OCI-LY3 (cell line): ENCODE data around the gene SDK2.

Experiments used
- H2AFZ ChIP-seq: fragments of 200-600, 300-600 bp; shearing (Covaris generic); 2 replicates; pipeline ENCODE4 v1.6.0; 2014; ENCODE audit warnings: antibody characterized with exemption, low read depth, low read length
- H3K27ac ChIP-seq: fragments of 200-600, 300-600 bp; sonication (generic); 2 replicates; pipeline ENCODE4 v1.5.1; 2014; ENCODE audit warnings: mild to moderate bottlenecking, low read length, moderate library complexity, mixed read lengths
- H3K27me3 ChIP-seq: fragments of 200-600, 300-600 bp; sonication (generic); 2 replicates; pipeline ENCODE4 v1.6.1; 2014; ENCODE audit warnings: low read depth, low read length, mixed read lengths
- H3K36me3 ChIP-seq: fragments of 200-600, 300-600 bp; sonication (generic); replicated peaks from 2 replicates; pipeline ENCODE3; 2014; ENCODE audit warnings: low read depth, low read length, mixed read lengths
- H3K4me1 ChIP-seq: fragments of 300-600, 200-600 bp; sonication (generic); 2 replicates; pipeline ENCODE4 v1.6.1; 2014; ENCODE audit warnings: low read length, mixed read lengths
- H3K4me2 ChIP-seq: fragments of 200-600, 300-600 bp; sonication (generic); 2 replicates; pipeline ENCODE4 v1.6.1; 2014; ENCODE audit warnings: low read length, mixed read lengths
- H3K4me3 ChIP-seq: fragments of 300-600, 200-600 bp; sonication (generic); 2 replicates; pipeline ENCODE4 v1.5.1; 2014; ENCODE audit warnings: antibody characterized with exemption, mild to moderate bottlenecking, low read length, moderate library complexity
- H3K79me2 ChIP-seq: fragments of 300-600, 200-600 bp; shearing (Covaris generic); 2 replicates; pipeline ENCODE4 v1.6.1; 2014; ENCODE audit warnings: mild to moderate bottlenecking, low read length, mixed read lengths
- H3K9ac ChIP-seq: fragments of 300-600, 200-600 bp; shearing (Covaris generic); 2 replicates; pipeline ENCODE4 v1.6.0; 2014; ENCODE audit warnings: mild to moderate bottlenecking, low read length, moderate library complexity
- H3K9me3 ChIP-seq: fragments of 200-600, 300-600 bp; shearing (Covaris generic); 2 replicates; pipeline ENCODE4 v1.6.1; 2014; ENCODE audit warnings: low read length, mixed read lengths; ENCODE audit not compliant: insufficient read depth
- H4K20me1 ChIP-seq: fragments of 200-600, 300-600 bp; sonication (generic); 2 replicates; pipeline ENCODE4 v1.6.1; 2016; ENCODE audit warnings: low read length, mixed read lengths; ENCODE audit not compliant: insufficient read depth
- CTCF ChIP-seq: fragments of 200-600, 300-600 bp; sonication (generic); IDR thresholded peaks from 2 replicates; pipeline ENCODE4 v1.5.1; 2014; ENCODE audit warnings: antibody characterized with exemption, low read length, low read depth
- EZH2phosphoT487 ChIP-seq: fragments of 200-600 bp; shearing (Covaris generic); IDR thresholded peaks from 2 replicates; pipeline ENCODE4 v1.6.1; 2018; ENCODE audit warnings: antibody characterized with exemption, mixed run types, low read depth

The SDK2 gene

DNA sequence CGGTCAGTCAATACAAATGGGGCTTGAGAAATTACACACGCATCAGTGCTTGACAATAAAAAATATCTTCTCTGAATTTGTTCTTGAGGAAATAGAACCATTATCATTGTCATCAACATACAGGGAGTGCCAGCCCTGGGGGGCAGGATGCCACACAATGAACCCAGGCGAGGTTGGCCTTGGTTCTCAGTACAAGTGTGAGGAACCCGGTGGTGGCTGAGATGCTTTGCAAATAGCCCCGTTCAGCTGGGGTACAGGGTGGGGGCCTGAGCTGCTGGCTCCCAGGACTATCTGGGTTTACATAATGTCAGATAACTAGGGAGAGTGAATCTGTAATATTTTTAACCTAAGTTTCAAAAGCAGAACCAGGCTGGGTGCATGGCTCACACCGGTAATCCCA, 219.7 kb downstream of the SDK2 start:
- Histone ChIP-seq H3K4me1 (0 out of 2 replicates have a peak, but pooled peaks cover 1% of the 10 kb centered on the region), H2AFZ (no peak overlapping the region), H4K20me1 (no peaks in the 10 kb centered on the region), H3K9me3 (no peaks in the 10 kb centered on the region), H3K4me2 (no peak overlapping the region), H3K9ac (no peak overlapping the region), H3K27me3 (peaks cover 4% of the 10 kb centered on the region; the same call in 1 of the 2 replicates), H3K4me3 (no peak overlapping the region), H3K79me2 (no peaks in the 10 kb centered on the region), H3K27ac (no peak overlapping the region), H3K36me3 (no peaks in the 10 kb centered on the region)
- TF ChIP-seq EZH2phosphoT487 (no peak), CTCF (no peak)

GRCh38 chr17:73423806-73424205, 220.4 kb downstream of the SDK2 start:
- peaks cover 4% of the 10 kb centered on the region; the same call in 1 of the 2 replicates for H3K27me3 ChIP-seq
- no peak for TF ChIP-seq CTCF
- no peak for TF ChIP-seq EZH2phosphoT487

DNA sequence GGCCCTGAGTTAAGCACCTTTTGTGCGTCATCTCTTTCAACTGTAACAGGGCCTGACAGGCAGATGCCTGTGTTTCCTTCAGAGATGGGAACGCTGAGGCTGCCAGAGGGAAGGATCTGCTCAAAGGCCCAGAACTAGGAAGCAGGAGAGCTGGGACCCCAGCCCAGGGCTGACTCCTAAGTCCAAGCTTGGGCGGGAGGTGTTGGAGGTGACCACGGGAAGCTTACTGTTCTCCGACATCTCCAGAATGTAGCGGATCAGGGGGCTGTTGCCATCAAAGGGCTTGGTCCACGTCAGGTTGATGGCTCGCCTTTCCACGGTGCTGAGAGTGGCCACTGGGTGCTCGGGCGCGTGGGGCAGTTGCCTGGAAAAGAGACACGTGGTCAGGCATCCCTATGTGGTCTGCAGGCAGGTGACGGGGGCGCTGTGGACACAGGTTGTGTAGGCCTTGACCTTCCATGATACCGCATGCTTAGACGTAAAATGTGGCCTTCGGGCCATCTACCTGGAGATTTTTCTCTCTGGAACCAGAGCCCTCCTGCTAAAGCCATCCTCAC, 221.0 kb downstream of the SDK2 start:
- H3K79me2 ChIP-seq, result no peaks in the 10 kb centered on the region
- H3K4me3 ChIP-seq, result no peak overlapping the region
- H4K20me1 ChIP-seq, result no peaks in the 10 kb centered on the region
- no peak overlapping the region for H2AFZ ChIP-seq
- H3K9ac ChIP-seq, result no peak overlapping the region
- H3K9me3 ChIP-seq, result no peaks in the 10 kb centered on the region
- H3K36me3 ChIP-seq, result no peaks in the 10 kb centered on the region
- no peaks in the 10 kb centered on the region for H3K4me1 ChIP-seq
- TF ChIP-seq EZH2phosphoT487 (no peak), CTCF (no peak)
- peaks cover 4% of the 10 kb centered on the region; the same call in 1 of the 2 replicates for H3K27me3 ChIP-seq
- H3K4me2 ChIP-seq, result no peak overlapping the region
- no peak overlapping the region for H3K27ac ChIP-seq

More at GRCh38 chr17:73423806-73424205, 220.4 kb downstream of the SDK2 start:
- no peak overlapping the region for H3K4me2 ChIP-seq
- H3K36me3 ChIP-seq, result no peaks in the 10 kb centered on the region
- no peak overlapping the region for H3K27ac ChIP-seq
- H3K4me3 ChIP-seq, result no peak overlapping the region
- H2AFZ ChIP-seq, result no peak overlapping the region
- no peaks in the 10 kb centered on the region for H3K9me3 ChIP-seq
- no peaks in the 10 kb centered on the region for H3K79me2 ChIP-seq
- H4K20me1 ChIP-seq, result no peaks in the 10 kb centered on the region
- no peaks in the 10 kb centered on the region for H3K4me1 ChIP-seq
- no peak overlapping the region for H3K9ac ChIP-seq

GRCh38 chr17:73422121-73422520, 222.1 kb downstream of the SDK2 start:
- Histone ChIP-seq H3K4me3 (no peak overlapping the region), H2AFZ (no peak overlapping the region), H4K20me1 (no peaks in the 10 kb centered on the region), H3K4me2 (no peak overlapping the region), H3K79me2 (no peaks in the 10 kb centered on the region), H3K36me3 (no peaks in the 10 kb centered on the region), H3K27me3 (no peaks in the 10 kb centered on the region), H3K9ac (no peak overlapping the region), H3K27ac (no peak overlapping the region), H3K4me1 (no peaks in the 10 kb centered on the region), H3K9me3 (no peaks in the 10 kb centered on the region)
- TF ChIP-seq CTCF (no peak), EZH2phosphoT487 (no peak)
